Bronchial epithelial cell (primary cell): Measurements from ENCODE around the gene CORO2B. TPM values are rescaled to one million over a fixed set of nuclear protein-coding genes. Genes with fewer than 3 reads are reported as not detected.

Source experiments
- DNase-seq: peaks from one replicate; pipeline ENCODE4 v3.0.0-alpha.2; 2010; ENCODE audit warnings: low read depth
- FAIRE-seq: peaks from 2 replicates; lab custom pipeline; 2011; peaks lifted over from hg19 to GRCh38; lab: Jason Lieb, UNC
- H3K27me3 ChIP-seq: 2 replicates; pipeline ENCODE4 v1.5.1; 2011; ENCODE audit warnings: low read length; ENCODE audit not compliant: control insufficient read depth, insufficient read depth
- H3K36me3 ChIP-seq: 2 replicates; pipeline ENCODE4 v1.5.1; 2011; ENCODE audit warnings: low read length; ENCODE audit not compliant: control insufficient read depth, insufficient read depth
- H3K4me3 ChIP-seq: 2 replicates; pipeline ENCODE4 v1.5.1; 2011; ENCODE audit warnings: mild to moderate bottlenecking, low read depth, low read length, control low read depth
- total RNA-seq: library from RNA; depleted of rRNA; stranded (reverse); fragments of >200 nt; gene quantifications from 2 replicates; pipeline ENCODE4 v1.2.1, GENCODE V29; 2014
- TF ChIP-seq, protein P1 (sequence below): IDR thresholded peaks from 2 replicates; pipeline ENCODE4 v1.5.1; 2011; ENCODE audit warnings: mild to moderate bottlenecking, moderate library complexity, low read length, control low read depth, inconsistent platforms; ENCODE audit not compliant: insufficient read depth, severe bottlenecking

The CORO2B gene
- total RNA-seq, 1 donor from 2014 or later, result under 0.01 TPM

DNA sequence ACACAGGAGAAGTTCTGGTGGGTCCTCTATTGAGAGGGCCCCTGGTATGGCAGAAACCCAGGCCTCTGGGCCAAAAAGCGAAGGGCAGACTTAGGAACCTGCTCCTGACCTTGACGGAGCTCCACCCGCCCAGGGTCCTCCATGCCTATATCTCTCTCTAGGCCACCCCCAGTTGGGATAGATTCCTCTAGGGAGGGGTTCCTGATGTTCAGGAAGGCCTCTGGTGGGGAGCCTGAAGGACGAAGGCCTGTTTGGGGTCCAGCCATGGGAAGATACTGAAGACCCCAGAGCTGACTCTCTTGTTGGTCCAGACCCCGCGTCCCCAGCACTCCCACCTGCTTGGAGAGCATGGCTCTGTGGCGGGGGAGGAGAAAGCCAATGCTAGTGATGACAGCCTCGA is 104.2 kb downstream of the CORO2B start:
- no peaks in the 10 kb centered on the region for H3K27me3 ChIP-seq
- H3K36me3 ChIP-seq, result no peaks in the 10 kb centered on the region
- H3K4me3 ChIP-seq, result no peak overlapping the region
- DNase-seq (no peak), FAIRE-seq (no peak)
- TF ChIP-seq, protein P1, sequence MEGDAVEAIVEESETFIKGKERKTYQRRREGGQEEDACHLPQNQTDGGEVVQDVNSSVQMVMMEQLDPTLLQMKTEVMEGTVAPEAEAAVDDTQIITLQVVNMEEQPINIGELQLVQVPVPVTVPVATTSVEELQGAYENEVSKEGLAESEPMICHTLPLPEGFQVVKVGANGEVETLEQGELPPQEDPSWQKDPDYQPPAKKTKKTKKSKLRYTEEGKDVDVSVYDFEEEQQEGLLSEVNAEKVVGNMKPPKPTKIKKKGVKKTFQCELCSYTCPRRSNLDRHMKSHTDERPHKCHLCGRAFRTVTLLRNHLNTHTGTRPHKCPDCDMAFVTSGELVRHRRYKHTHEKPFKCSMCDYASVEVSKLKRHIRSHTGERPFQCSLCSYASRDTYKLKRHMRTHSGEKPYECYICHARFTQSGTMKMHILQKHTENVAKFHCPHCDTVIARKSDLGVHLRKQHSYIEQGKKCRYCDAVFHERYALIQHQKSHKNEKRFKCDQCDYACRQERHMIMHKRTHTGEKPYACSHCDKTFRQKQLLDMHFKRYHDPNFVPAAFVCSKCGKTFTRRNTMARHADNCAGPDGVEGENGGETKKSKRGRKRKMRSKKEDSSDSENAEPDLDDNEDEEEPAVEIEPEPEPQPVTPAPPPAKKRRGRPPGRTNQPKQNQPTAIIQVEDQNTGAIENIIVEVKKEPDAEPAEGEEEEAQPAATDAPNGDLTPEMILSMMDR, result no peak

DNA sequence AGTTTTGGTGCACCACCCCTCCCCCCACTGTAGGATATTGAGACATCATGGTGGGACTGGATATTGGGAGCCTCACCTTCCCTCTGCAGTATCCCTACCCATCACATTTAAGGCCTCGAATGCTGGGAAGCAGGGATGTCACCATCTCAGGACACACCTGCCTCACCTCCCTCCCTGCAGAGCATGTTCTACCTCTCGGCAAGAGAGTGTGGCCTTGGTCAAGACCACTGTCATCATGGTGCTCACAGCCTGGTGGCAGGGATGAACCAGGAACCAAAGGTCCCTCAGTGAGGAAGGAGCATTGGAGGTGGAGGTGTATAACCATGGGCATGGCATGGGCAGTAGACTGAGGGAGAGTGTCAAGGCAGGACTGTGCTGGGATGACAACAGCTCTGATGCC is 104.8 kb downstream of the CORO2B start:
- H3K27me3 ChIP-seq, result no peaks in the 10 kb centered on the region
- FAIRE-seq, result no peak
- no peaks in the 10 kb centered on the region for H3K36me3 ChIP-seq
- TF ChIP-seq, protein P1, result no peak
- H3K4me3 ChIP-seq, result no peak overlapping the region
- no peak for DNase-seq

DNA sequence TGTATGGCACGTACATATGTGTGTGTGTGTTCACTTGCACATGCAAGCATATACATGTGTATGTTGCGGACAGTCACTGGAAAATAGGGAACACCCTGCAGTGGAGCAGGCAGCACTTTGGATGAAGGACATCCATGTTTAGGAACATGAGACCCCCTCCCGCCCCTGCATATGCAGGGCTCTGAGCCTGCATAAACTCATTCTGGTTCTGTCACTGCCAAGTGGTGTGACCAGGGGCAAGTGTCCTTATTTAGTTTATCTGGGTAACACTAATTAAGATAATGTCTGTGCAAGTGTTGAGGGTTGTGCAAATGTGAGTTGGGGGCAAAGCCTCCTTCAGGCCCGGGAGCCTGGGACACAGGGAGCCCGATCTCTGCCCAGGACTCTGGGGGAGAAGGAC is 105.7 kb downstream of the CORO2B start:
- FAIRE-seq, result peak; percentile 52
- no peaks in the 10 kb centered on the region for H3K36me3 ChIP-seq
- DNase-seq, result no peak
- TF ChIP-seq, protein P1, result no peak
- H3K4me3 ChIP-seq, result no peak overlapping the region
- no peaks in the 10 kb centered on the region for H3K27me3 ChIP-seq

DNA sequence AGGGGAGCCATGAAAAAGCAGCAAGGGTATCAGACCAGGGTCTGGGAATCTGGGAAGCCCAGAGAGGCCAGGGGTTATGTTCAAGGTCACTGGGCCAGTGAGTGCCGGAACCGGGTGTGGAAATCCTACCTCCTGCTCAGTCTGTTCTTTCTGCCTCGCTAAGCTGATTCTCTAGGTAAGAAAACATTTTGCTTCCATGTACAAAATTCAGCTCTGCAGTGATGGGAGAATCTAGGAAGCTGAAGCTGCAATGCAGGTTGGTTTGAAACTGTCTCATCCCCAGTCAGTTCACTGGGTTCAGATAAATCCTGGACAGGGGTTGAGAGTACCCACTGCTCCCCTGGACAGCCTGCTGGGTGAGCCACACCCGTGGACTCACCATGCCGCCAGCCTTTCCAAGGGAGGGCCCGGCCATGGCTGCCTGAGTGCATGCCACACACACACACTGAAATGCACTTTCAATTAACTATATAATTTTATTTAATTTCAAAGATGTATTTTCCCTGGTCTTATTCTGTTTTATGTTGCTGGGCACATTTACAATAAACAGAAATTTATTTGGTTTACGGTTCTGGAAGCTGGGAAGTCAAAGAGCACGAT is 108.4 kb downstream of the CORO2B start:
- no peaks in the 10 kb centered on the region for H3K27me3 ChIP-seq
- DNase-seq, result no peak
- no peak for FAIRE-seq
- TF ChIP-seq, protein P1, result no peak
- H3K36me3 ChIP-seq, result no peaks in the 10 kb centered on the region
- H3K4me3 ChIP-seq, result no peak overlapping the region

DNA sequence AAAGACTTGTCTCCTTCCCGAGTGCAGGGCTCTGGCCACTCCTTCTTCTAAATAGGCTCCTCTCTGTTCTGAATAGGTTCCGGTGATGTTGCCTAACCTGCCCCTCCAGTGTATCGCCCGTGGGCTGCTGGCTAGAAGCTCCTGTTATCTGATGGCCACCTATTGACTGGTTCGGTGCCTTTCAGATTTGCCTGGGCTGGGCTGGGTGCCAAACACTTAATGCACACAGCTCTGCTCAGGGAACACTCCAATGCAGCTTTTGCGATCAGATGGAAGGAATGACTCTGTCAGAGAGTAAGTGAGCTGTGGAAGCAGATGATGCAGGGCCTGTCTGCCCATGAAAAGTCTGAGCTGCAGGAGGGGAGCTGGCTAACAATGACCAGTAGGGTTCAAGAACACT is 112.9 kb downstream of the CORO2B start:
- Histone ChIP-seq H3K36me3 (no peaks in the 10 kb centered on the region), H3K4me3 (no peak overlapping the region), H3K27me3 (no peaks in the 10 kb centered on the region)
- DNase-seq (no peak), FAIRE-seq (no peak)
- TF ChIP-seq, protein P1, result no peak

DNA sequence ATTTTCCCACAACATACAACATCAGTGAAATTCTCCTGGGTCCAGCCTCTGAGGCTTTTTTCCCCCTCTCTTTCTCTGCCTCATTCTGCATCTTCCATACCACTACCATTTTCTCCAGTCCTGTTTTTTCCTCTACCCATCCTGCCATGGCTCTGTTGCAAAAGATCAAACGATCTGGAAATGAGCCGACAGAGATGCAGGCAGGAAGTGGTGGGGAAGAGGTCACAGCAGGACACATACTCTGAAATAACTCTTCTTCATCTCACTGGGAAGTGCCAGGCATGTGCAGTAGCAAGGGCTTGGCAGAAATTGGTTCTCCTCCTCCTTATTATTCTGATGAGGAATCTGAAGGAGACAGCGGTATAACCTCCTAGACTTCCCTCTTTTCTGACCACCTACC is 114.3 kb downstream of the CORO2B start:
- no peaks in the 10 kb centered on the region for H3K27me3 ChIP-seq
- TF ChIP-seq, protein P1, result no peak
- H3K4me3 ChIP-seq, result no peak overlapping the region
- no peaks in the 10 kb centered on the region for H3K36me3 ChIP-seq
- FAIRE-seq (peak; percentile 76), DNase-seq (no peak)
